Activated CD8-positive, alpha-beta memory T cell treated with anti-CD3 and anti-CD28 coated beads for 24 hours (primary cell): ENCODE measurements around the gene C12orf57.

Experiments used
- DNase-seq: peaks from one replicate; pipeline ENCODE4 v3.0.0-alpha.2; 2020

Gene C12orf57

GRCh38 chr12:6919588-6919987, 24.2 kb upstream of the C12orf57 start:
- no peak for DNase-seq

- no peak for DNase-seq
These were observed 22.3 kb upstream of the C12orf57 start for GRCh38 chr12:6921539-6921938.

GRCh38 chr12:6921996-6922946, 21.6 kb upstream of the C12orf57 start:
- DNase-seq: no peak

GRCh38 chr12:6923003-6923732, 20.7 kb upstream of the C12orf57 start:
- DNase-seq: no peak

- no peak for DNase-seq
These were observed 20.0 kb upstream of the C12orf57 start for GRCh38 chr12:6923851-6924250.

GRCh38 chr12:6925239-6925539, 18.6 kb upstream of the C12orf57 start:
- DNase-seq: no peak

- no peak for DNase-seq
These were observed 18.1 kb upstream of the C12orf57 start for GRCh38 chr12:6925540-6926279.

GRCh38 chr12:6927379-6928021, 16.3 kb upstream of the C12orf57 start, which contains the start of gene ATN1:
ATN1 (plus strand) TSS chr12:6927959; CDS start chr12:6934002, 6,043 bp downstream.
- DNase-seq: peak; percentile 84

GRCh38 chr12:6928022-6928702, 15.7 kb upstream of the C12orf57 start:
- DNase-seq: peak; percentile 64

- no peak for DNase-seq
These were observed 15.0 kb upstream of the C12orf57 start for GRCh38 chr12:6928703-6929407.

GRCh38 chr12:6929466-6930452, 14.1 kb upstream of the C12orf57 start:
- DNase-seq: no peak

- no peak for DNase-seq
These were observed 11.1 kb upstream of the C12orf57 start for GRCh38 chr12:6932766-6933165.

GRCh38 chr12:6934110-6934509, 9.7 kb upstream of the C12orf57 start:
- DNase-seq: no peak

- no peak for DNase-seq
These were observed 8.2 kb upstream of the C12orf57 start for GRCh38 chr12:6935371-6936193.

- no peak for DNase-seq
These were observed 7.6 kb upstream of the C12orf57 start for GRCh38 chr12:6936194-6936635.

- peak; percentile 85 for DNase-seq
These were observed 7.0 kb upstream of the C12orf57 start for GRCh38 chr12:6936636-6937480.

- peak; percentile 94 for DNase-seq
These were observed 6.1 kb upstream of the C12orf57 start for GRCh38 chr12:6937481-6938352.
